HCEC 1CT (cell line): ENCODE data around the gene FNDC3B.
"Not testable (repeated sequence)": the region's sequence is repeated elsewhere in the genome, so short reads cannot be mapped to it uniquely, and the experiment has no call there.

Source experiments
- DNase-seq: peaks from one replicate; pipeline ENCODE4 v3.0.0-alpha.2; 2017

Gene FNDC3B

DNA sequence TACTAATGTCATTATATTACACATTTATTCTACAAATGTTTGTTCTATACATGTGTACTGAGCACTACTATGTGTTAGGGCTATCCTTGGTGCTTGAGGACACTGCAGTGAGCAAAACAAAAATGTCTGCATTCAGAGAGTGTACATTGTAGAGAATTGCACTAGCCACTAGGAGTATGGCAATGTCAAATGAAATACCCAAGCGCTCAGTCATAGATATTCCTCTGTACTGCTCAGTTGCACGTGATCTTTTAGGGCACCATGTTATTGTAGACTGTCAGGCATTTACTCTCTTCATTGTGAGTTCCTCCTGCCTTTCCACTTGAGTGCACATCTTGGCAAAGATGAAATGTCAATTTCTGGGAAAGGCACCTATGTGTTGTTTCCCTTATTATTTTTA lies 36.8 kb downstream of the FNDC3B start:
- DNase-seq = no peak

- DNase-seq = no peak
Measured at GRCh38 chr3:172077197-172077757, 37.9 kb downstream of the FNDC3B start.

DNA sequence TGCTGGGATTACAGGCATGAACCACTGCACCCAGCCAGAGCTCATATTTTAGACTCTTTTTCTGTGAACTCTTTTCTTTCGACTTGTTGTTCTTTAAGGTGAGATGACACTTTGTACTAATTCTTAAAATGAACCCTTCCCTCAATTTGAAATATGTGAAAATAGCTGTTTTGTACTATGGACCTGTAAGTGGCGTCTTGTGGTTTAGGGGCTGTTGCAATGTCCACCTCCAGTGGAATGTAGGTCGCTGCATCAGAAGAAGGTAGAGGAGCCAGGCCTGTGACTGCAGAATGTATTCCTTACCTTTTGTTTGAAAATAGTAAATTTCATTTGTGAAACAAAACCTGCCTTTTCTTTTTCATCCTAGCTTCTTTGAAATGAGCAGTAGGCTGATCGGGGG lies 38.9 kb downstream of the FNDC3B start:
- DNase-seq = no peak

GRCh38 chr3:172078721-172079120 lies 39.3 kb downstream of the FNDC3B start:
- no peak for DNase-seq

GRCh38 chr3:172079326-172079976 lies 40.1 kb downstream of the FNDC3B start:
- DNase-seq = no peak

DNA sequence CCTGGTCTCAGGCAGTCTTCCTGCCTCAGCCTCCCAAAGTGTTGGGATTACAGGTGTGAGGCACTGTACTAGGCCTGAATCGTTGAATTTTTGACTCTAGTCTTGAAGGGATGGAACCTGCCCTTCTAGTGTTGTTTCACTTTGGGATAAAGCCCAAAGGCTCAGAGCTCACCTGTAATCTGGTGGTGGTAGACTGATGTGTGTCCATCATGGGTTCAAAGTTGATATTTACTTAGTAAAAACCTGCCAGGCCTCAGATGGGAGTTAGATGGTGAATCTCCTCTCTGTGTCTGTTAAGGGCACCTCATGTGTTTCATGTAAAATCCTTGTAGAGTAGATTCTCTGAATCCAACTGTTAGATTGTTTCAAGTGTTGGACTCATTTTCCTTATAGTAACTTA lies 41.1 kb downstream of the FNDC3B start:
- no peak for DNase-seq

DNA sequence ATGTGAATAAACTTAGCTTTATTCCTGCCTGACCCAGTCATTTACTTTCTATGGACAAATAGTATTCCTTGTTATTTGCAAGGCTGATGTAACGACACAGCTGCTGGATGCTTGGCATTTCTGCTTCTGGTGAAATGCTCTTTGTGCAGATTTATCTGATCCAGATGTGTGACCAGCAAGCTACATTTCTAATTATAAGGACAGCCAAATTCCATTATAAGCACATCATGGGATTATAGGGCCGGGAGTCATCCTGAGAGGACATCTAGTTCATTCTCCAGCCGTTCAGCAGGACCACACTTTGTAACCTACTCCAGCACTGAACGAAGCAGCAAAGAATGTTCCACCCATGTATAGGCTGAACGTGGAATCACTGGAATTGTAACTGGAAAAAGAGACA lies 42.9 kb downstream of the FNDC3B start:
- DNase-seq = peak; percentile 100

GRCh38 chr3:172082820-172083513 lies 43.6 kb downstream of the FNDC3B start:
- DNase-seq = no peak

DNA sequence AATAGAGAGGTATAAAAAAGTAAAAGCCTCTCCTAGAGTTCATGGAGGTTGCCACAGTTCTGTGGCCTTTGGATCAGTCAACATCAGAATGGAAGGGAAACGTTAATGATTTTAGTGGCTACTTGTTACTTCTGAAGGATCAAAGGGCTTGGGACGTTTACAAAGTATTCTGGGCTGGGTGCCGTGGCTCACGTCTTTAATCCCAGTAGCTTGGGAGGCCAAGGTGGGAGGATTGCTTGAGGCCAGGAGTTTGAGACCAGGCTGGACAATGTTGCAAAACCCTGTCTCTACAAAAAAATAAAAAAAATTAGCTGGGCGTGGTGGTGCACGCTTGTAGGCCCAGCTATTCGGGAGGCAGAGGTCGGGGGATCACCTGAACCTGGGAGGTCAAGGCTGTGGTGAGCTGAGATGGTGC lies 44.6 kb downstream of the FNDC3B start:
- DNase-seq = no peak

- peak; percentile 51 for DNase-seq
Measured at GRCh38 chr3:172084871-172085556, 45.6 kb downstream of the FNDC3B start.

DNA sequence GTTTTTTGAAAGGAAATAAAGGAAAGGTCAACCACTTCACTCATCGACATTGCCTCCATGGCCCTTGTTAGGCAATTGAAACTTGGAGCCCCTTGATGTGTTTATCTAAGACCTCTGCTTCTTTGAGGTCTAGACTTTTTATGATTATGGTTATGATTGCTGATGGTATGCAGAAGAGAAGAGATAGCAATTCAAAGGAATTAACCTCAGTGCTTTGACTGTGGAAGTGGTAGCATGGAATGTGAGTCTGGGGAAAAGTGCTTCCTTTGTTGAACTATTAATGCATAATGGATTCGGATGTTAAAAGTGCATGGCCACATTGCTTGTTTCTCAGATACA lies 46.1 kb downstream of the FNDC3B start:
- no peak for DNase-seq

- no peak for DNase-seq
Measured at GRCh38 chr3:172086071-172086470, 46.7 kb downstream of the FNDC3B start.

- DNase-seq = peak; percentile 24
Measured at GRCh38 chr3:172087198-172087597, 47.8 kb downstream of the FNDC3B start.

- no peak for DNase-seq
Measured at GRCh38 chr3:172087602-172088580, 48.5 kb downstream of the FNDC3B start.

GRCh38 chr3:172089250-172089649 lies 49.9 kb downstream of the FNDC3B start:
- DNase-seq = peak; percentile 76

- no peak for DNase-seq
Measured at GRCh38 chr3:172090035-172090434, 50.7 kb downstream of the FNDC3B start.

GRCh38 chr3:172092658-172093057 lies 53.3 kb downstream of the FNDC3B start:
- DNase-seq = no peak

DNA sequence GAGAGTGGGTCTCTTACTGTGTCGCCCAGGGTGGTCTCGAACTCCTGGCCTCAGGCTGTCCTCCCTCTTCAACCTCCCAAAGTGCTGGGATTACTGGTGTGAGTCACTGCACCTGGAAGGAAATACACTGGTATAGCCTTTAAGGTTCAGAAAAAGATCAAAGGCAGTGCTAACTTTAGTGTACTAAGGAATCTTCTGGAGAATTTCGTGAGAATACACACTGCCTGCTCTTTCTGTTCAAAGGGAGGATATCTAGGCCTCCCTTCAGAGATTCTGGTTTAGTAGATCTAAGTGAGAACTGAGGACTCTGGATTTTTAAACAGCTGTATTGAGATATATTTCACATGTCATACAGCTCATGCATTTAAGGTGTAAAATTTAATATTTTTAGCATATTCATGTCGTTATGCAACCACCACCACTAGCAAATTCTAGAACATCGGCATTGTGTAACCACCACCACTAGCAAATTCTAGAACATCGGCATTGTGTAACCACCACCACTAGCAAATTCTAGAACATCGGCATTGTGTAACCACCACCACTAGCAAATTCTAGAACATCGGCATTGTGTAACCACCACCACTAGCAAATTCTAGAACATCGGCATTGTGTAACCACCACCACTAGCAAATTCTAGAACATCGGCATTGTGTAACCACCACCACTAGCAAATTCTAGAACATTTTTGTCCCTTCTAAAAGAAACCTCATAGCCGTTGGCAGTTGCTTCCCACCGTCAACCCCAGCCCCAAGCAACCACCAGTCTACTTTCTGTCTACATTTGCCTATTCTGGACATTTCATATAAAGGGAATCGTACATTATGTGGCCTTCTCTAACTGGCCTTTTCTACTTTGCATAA lies 54.4 kb downstream of the FNDC3B start:
- not testable (repeated sequence) for DNase-seq

- DNase-seq = no peak
Measured at GRCh38 chr3:172094621-172095557, 55.5 kb downstream of the FNDC3B start.

DNA sequence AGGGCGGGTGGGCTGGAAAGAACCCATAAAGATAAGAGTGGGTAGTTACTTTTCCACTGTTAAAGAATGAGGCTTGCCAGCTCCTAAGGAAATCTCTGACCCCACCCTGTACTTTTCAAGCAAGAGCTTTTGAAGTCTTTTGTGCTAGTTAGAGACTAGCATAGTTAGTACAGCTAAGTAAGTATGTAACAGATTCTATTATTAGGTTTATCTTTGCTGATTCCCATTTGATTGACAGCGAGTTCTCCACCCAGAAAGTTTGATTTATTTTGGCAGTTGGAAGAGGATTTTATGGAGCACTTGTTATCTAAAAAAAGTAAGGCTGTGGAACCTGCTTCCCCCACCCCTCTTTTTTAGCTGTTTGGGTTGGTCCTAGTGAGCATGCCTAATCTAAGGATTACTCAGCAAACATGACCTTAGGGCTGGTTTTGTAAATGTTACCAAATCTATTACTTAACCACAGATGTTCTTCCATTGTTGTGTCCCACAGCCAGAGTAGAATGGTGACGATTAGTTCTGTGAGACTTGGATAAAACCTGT lies 57.6 kb downstream of the FNDC3B start:
- DNase-seq = peak; percentile 76
